Measurements from ENCODE around the gene TECR.

The TECR gene

DNA sequence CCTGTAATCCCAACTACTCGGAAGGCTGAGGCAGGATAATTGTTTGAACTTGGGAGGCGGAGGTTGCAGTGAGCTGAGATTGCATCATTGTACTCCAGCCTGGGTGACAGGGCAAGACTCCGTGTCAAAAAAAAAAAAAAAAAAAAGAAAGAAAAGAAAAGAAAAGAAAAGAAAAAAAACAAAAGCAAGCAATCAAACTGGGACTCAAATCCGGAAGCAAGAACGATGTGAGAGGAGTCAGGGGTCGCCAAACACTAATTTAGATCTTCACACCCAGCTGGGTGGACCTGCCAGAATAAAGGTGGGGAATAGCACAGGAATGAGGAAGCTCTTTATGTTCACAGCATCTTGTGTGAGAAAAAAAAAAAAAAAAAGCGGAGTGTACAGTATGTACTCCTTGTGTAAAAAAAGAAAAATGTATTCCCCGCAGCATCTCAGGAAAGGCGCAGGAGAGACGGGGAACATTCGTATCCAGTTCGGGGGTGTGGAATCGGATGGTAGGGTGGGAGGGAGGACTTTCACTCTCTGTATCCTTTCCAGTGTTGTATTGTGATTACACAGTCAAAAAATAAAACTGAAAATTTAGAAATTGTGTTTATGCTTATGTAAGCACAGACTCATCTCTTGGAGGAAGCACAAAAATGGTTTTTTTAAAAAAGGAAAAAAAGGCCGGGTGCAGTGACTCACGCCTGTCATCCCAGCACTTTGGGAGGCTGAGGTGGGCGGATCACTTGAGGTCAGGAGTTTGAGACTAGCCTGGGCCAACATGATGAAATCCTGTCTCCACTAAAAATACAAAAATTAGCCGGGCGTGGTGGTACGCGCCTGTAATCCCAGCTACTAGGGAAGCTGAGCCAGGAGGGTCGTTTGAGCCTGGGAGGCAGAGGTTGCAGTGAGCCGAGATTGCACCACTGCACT, 18.8 kb upstream of the TECR start:
- DNase-seq = no peak

DNA sequence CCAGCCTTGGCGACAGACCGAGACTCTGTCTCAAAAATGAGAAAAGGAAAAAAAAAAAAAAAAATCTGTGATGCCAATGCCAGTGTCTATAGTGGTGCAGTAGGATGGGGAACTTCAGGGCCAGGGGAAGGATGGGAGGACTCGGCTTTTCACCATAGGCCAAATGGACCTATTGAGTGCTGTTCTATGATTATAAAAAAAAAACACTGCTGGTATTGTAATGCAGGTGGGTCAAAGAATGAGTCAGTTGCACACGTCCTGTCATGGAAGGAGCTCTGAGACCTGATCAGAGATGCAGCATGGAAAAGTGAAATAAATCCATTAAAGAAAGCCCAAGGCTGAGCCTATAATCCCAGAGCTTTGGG, 18.2 kb upstream of the TECR start:
- DNase-seq = no peak

DNA sequence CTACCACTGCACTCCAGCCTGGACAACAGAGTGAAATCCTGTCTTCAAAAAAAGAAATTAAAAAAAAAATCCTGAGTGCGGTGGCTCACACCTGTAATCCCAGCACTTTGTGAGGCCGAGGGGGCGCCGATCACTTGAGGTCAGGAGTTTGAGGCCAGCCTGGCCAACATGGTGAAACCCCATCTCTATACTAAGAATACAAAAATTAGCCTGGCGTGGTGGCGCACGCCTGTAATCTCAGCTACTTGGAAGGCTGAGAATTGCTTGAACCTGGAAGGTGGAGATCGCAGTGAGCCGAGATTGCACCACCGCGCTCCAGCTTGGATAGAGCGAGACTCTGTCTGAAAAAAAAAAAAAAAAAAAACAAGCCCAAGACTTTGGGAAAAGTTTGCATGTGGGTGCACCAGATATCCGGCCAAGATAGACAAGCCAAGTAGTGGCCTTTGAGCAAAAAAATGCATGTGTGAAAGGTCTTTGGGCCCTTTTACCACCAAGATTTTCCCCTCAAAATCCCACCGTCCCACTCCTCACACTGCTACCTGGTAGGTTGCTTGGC, 16.9 kb upstream of the TECR start:
- no peak for DNase-seq

DNA sequence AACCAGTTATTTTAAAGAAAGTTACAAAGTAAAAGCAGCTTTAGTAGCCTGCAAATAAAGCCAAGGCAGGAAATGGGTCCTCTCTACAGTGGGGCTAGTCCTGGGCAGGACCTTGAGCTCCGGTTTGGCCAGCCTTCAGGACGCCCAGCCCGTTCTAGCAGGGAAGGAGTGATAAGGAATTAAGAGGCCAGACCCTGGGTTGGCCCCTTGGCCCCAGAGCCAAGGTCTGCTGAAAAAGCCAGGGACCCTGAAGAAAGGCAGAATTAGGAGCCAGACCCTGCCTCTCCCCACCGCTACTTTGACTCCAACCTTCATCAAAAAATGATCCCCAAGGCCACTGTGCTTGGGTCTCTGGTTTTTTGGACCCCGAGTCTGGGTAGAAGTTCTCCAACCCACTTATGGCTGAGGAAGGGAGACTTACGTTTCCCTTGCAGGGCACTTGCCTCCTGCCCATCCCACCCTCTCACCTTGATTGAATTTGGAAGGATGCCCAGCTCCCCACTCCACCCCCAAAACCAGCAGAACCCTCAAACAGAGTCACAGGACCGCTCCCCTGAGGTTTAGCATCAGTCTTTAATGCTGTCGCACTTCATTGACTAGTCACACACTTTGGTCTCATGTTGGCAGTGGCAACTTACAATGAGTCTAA, 15.1 kb upstream of the TECR start:
- DNase-seq = no peak

DNA sequence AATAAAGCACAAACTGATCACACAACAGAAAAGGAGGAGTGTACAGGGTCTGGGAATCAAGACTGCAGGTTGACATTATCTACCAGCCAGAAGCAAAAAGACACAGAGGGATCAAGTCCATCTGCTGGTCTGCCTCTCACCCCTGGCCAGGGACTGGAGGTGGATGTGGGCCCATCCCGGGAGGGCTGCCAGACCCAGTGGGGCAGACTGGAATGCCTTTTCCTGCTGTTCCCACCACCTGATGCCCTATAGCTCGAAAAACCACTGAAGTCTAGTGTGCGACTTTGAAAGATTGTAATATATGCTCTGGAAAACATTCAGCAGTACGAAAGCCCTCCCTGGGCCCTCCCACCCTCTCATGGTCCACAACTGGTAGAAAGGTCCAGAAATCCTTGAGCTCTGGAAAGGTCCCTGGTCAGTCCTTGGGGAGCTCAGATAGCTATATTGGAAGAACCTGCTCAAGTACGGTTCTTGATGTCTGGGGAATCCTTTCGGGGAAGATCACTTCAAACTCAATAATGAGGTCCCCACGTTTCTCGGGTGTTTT, 13.8 kb upstream of the TECR start:
- DNase-seq = no peak

DNA sequence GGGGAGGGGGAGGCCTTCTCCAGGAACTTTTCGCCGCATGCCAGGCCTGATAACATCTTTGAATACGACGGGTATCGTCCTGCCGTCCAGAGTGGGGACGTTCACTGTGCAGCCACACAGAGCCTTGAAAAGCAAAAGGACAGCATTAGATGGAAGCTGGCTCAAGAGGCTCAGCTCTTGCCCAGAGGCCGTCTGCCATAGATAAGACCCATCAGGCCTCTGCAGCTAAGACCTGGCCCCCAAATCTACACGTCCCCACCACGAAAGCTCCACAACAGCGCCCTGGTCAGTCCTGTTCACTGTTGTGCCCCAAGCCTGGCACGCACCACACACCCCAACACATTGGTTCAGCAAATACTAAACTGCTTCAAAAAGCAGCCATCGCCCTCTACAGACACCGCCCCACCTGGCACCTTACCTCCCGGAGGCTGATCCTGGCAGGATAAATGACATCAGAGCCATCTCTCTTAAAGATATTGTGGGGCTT, 13.3 kb upstream of the TECR start:
- no peak for DNase-seq

DNA sequence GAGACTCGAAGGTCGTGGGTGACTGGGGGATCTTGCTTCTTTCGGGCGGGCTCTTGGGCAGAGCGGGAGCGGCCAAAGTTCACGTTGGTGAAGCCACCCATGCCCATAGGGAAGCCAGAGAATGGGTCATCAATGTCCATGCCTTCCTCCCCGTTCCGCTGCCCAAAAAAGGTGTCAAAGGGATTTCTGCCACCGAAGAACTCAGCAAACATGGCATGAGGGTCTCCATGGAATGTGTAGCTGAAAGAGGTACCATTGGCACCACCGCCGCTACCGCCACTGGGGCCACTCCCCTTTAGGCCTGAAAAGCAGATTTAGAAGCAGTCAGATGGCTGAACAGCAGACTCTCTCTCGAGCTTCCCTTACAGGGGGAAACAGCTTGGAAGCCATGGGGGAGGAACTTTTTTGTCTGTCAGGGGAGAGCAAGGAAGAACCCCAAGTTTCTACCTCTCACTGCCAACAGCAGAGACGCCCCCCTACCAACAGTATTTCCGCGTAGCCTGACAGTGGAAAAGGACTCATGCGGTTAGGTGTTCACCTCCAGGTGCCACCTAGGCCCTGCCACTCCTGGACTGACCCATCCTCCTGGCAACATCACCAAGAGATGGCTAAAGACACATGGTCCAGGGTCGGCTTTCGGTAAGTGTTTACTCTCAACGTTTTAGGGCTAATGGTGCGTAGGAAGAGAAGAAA, 12.5 kb upstream of the TECR start:
- no peak for DNase-seq

DNA sequence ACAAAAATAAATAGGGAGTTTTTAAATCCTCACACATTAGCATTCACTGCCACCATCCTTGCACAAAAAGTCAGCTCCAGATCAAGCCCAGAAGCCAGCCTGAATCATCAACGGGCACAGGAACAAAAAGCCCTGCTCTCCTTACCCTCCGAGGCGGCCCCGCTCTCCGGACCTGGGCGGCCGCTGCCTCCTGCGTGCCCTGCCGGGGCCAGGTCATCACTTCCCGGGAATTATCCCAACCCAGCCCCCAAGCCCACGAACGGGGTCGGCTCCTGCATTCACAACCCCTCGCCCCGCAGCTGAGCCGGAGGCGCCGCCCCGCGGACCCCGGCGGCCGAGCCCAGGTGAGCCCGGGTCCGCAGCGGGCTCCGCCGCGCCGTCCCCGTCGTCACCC, 12.0 kb upstream of the TECR start:
- no peak for DNase-seq

DNA sequence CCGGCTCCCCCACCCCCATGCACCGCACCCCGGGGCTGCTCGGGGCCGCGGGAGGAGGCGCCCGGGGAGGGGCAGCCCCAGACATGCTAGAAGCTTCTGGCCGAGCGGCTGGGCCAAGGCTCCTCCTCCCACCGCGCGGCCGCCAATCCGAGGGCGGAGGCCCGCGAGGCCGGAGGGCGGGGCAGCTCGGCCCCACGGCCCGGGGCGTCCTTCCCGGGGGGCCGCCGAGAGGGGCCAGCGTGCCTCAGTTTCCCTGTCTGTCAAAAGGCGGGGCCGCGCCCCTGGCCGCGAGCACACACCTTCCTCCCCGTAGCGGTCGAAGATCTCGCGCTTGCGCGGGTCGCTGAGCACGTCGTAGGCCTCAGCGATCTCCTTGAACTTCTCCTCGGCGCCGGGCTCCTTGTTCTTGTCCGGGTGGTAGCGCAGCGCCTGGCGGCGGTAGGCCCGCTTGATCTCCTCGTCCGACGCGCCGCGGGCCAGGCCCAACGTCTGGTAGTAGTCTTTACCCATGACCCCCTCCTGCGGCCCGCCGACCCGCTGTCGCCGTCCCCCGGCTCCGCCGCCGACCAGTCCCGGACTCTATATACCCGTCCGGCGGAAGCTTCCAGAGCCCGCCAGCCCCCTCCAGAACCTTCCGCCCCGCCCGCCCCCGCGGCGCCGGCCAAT, 11.4 kb upstream of the TECR start, which contains the start of gene DNAJB1:
Gene DNAJB1, minus strand, starts transcription at position 558 of the 666 bp plus-strand sequence. Its CDS starts 48 bp downstream, at position 510.
- DNase-seq = peak; percentile 54

DNA sequence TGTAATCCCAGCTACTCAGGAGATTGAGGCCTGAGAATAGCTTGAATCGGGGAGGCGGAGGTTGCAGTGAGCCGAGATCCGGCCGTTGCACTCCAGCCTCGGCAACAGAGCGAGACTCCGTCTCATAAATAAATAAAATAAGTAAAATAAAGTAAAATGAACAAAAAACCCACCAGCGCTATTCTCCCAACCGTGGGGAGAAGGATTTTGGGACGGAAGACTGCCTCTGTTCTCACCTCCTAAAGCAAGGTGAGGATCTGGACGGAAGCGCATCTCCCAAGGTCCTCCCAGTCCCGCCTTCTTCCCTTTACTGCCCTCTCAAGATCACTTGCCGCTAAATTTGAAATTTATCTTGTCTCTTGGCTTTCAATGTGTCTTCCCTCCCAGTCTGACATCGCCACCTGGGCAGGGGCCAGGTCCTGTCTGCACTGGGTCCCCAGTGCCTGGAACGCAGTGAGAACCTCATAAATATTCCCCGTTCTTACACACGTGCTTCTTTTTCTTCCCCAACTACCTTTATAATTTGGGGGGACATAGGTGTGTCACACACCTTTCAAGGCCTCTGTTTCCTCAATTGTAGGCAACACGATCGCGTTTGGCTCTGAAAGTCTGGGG, 10.0 kb upstream of the TECR start:
- DNase-seq = no peak

DNA sequence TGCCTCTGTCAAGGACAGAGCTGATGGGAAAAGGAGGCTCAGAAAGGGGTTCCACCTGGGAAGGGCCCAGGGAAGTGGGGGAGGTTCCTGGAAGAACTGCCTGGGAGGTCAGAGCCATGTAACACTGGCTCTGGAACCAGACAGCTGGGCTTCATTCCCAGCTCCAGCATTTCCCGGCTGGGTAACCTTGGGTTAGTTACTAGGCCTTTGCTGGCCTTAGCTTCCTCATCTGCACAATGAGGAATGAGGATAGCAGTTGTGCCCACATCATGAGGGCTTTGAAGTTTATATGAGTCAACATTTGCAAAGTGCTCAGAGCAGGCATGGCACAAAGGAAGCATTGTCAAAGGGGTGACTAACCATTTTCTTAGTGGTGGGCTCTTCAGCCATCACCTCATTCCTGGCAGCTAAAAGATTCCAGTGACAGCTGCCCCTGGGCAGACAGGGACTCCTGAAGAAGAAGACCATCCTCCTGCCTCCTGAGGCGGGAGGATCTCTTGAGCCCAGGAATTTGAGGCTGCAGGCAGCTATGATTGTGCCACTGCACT, 9.5 kb upstream of the TECR start:
- DNase-seq = no peak

DNA sequence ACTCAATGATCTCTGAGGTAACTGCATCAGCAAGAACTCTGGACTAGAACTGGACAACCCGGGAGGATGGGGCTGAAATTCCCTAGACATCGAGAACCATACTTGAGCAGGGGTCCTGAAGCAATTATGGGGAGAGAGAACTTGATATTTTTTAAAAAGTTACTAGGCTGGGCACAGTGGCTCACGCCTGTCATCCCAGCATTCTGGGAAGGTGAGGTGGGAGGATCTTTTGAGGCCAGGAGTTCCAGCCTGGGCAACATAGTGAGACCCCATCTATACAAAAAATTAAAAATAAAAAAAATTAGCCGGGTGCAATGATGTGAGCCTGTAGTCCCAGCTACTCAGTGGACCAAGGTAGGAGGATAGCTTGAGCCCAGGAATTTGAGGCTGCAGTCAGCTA, 8.9 kb upstream of the TECR start:
- no peak for DNase-seq

DNA sequence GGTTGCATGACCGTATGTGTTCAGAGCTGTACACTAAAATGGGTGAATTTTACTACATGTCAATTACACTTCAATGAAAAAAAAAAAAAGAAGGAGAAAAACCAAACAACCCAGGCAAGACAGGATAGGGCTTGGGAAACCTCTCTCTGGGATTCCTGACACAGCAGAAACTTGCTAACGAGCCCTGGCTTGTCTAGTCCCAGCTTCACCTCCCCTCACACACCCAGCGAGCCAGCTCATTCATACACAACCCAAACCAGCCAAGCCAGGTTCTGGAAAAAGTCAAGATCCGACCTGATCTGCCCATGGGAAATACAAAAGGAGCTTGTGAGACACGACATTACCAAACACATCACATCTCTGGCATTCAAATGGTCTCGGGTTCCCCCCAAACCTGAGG, 3.7 kb upstream of the TECR start:
- DNase-seq = no peak

DNA sequence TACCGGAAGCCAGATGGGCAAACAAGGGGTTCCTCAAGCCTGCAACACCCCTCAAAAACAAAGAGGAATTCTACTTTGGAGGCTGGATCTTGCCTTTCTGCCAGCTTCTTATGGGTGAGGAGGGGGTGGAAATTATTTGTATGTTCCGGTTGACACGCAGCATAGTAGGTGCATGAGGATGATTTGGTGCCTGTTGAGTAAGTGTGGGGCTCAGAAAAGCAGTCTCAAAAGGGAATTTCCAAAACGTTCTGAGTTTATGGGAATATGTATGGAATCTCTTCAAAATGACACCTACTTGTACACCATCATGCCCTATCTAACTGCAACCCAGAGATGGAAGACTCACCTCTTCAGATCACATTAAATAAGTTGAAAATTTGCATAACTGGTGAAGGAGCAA, 3.0 kb upstream of the TECR start:
- no peak for DNase-seq

DNA sequence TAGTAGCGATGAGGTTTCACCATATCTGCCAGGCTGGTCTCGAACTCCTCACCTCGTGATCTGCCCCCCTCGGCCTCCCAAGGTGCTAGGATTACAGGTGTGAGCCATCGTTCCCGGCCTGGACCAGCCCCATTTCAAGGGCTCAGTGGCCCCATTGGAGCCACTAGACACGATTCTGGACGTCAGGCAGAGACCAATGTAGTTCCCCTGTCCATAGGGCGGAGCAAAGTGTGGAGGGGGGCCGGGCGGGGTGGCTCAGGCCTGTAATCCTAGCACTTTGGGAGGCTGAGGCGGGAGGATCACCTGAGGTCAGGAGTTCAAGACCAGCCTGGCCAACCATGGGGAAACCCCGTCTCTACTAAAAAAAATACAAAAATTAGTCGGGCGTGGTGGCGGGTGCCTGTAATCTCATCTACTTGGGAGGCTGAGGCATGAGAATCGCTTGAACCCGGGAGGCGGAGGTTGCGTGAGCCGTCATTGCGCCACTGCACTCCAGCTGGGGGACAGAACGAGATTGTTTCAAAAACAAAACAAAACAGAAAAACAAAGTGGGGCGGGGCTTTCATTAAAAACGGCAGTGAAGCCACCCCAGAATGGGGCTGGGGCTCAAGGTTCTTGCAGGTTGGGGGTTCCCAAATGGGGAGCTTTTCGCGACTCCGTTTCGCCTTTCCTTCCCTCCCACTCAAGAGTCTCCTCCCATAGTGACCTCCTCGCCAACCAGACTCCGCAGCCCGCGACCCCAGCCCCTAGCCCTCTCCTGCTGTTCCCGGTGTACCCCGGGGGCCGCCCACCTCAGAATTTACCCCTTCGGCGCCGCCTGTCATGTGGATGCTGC, 758 bp upstream of the TECR start:
- no peak for DNase-seq

DNA sequence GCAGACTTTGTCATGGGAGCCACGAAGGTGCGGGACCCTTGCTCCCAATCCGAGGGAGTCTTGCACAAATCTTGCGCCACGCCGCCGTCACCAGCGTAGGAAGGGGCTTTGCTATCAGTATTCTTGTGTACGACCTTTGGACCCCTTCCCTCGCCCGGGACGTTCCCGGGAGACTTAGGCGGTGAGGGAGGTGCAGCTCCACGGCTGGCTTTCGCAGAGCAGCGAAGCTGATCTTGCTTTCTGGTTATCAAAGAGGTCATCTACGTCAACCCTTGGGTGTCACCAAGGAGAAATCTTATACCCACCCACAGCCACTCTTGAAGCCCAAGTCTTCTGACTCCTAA, 583 bp downstream of the TECR start:
- DNase-seq = no peak

DNA sequence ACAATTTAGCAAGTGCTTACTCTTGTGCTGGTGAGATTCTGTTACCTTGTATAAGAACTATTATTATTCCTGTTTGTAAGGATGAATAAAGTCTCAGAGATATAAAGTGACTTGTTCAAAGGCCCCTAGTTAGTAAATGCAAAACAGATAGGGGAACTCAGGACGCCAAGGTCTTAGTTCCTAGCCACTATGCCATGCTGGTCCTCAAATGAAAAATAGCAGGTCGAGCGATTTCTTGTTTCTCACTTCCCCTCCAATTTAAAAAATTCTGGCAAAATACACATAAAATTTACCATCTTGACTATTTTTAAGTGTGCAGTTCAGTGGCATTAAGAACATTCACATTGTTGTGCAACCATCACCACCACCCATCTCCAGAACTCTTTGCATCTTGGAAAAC, 1.1 kb downstream of the TECR start:
- DNase-seq = no peak

DNA sequence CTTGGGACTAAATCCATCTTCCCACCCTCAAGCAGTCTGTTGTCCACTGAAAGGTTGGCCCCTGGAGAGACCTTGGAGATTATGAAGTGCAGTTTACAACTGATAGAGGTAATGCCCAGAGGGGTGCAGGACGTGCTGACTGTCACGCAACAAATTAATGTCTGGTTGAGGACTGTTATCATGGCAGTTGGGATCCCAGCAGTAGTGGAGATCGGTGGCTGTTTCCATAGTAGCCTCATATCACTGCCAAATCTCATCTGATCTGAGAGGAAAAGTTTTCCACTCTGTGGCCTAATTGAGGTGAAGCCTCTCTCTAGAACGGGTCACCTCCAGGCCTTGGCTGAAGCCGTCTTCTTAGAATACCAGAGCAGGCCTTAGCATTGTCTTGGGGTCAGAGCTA, 4.1 kb downstream of the TECR start:
- DNase-seq = no peak

DNA sequence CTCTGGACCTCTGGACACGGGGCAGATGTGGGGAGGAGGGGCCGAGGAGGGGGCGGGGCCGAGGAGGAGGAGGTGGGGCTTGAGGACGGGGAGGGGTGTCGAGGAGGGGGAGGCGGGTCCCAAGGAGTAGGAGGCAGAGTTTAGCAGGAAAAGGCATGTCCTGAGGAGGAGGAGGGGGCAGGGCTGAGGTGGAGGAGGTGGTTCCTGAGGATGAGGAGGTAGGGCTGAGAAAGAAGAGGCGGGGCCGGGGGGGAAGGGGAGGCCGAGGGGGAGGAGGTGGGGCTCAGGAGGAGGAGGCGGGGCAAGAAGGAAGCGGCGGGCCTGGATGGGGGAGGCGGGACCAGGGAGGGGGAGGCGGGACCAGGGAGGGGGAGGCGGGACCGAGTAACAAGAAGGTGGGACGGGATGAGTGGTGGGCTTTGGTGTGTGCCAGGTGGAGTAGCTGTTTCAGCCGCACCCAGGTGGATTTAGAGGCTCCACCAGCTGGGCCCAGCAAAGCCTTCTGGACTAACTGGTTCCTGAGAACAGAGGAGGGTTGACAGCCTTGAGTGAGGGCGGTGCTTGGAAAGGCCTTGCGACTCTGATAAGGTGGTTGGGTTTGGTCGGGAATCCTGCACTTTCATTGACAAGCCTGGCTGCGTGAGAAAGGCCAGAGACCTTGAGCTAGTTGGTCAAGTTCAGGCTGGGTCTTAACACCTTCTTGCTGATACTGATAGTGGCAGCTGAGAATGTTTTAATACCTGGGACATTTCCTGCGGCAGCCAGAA, 7.7 kb downstream of the TECR start:
- DNase-seq = no peak
